Activated naive CD8-positive, alpha-beta T cell treated with anti-CD3 and anti-CD28 coated beads, Interleukin-2, amount 10 ng/mL, durations not matched to agents 7 days and 5 days (primary cell): ENCODE data around the gene APOLD1. TPM values are rescaled to one million over a fixed set of nuclear protein-coding genes. Genes with fewer than 3 reads are reported as not detected.

Source experiments
- ATAC-seq: fragments of 150-1000 bp; cut with Tn5 transposase; one replicate; pipeline ENCODE4 v1.10.0; 2021; ENCODE audit warnings: low read depth, moderate library complexity
- POLR2A ChIA-PET: fragments of 350-600 bp; sonication (Branson Sonifier 250); formaldehyde crosslinking; loops from one replicate; lab custom pipeline; 2021; ENCODE audit warnings: antibody characterized with exemption; lab: Charles Lee
- DNase-seq: peaks from one replicate; pipeline ENCODE4 v3.0.0; 2021
- H3K27ac Mint-ChIP-seq: one replicate; pipeline ENCODE4 v1.8.0; 2022; ENCODE audit warnings: mild to moderate bottlenecking, mixed read lengths
- H3K27me3 Mint-ChIP-seq: one replicate; pipeline ENCODE4 v1.8.0; 2022; ENCODE audit warnings: mild to moderate bottlenecking, moderate library complexity, mixed read lengths
- H3K36me3 Mint-ChIP-seq: one replicate; pipeline ENCODE4 v1.8.0; 2021; ENCODE audit warnings: mild to moderate bottlenecking, mixed read lengths
- H3K4me1 Mint-ChIP-seq: one replicate; pipeline ENCODE4 v1.8.0; 2021; ENCODE audit warnings: mixed read lengths
- H3K4me3 Mint-ChIP-seq: one replicate; pipeline ENCODE4 v1.8.0; 2022; ENCODE audit warnings: mild to moderate bottlenecking, moderate library complexity, mixed read lengths
- H3K9me3 Mint-ChIP-seq: one replicate; pipeline ENCODE4 v1.8.0; 2021; ENCODE audit warnings: mixed read lengths
- microRNA-seq: library from miRNA; unstranded; fragments of <30 nt; microRNA quantifications from one replicate; pipeline ENCODE4 v1.2.0, GENCODE V29; 2022
- total RNA-seq, 2 experiments: library from RNA; stranded (reverse); gene quantifications; one replicate each; pipeline ENCODE4 v1.2.3, GENCODE V29; 2021

The APOLD1 gene
- total RNA-seq, 2 experiments from 2014 or later, result 10.3 to 12.1 TPM

DNA sequence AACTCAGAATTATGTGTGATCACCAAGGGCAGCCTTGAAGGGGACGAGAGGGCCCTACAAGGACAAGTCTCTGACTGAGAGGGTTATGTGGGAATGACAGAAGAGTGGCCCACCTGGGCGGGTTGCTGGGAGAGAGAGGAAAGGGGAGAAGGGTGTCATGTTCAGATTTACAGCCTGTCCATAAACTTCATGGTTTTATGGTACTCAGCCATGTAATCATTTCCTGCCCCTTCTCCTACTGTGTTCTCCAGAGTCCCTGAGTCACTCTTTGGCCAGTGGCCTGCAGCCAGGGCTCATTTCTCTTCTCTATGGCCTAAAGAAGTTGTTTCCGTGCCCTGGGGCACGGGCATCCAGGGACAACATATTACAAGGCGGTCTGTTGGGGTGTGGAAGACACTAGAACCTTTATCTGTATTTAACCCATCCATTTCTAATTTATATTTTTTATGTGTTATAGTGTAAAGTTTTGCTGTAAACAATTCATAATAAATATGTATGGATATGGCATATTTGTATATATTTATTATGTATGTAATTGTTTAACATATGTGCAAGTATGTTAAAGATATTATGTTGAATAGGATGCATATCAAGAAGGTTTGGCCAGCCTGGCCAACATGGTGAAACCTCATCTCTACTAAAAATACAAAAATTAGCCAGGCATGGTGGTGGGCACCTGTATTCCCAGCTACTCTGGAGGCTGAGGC is 54.6 kb downstream of the APOLD1 start:
- no peaks in the 10 kb centered on the region for H3K9me3 Mint-ChIP-seq
- H3K4me1 Mint-ChIP-seq, result peaks cover 5% of the 10 kb centered on the region
- H3K36me3 Mint-ChIP-seq, result peaks cover 6% of the 10 kb centered on the region
- no peak overlapping the region for H3K27ac Mint-ChIP-seq
- POLR2A ChIA-PET, result no interaction called here
- ATAC-seq (no peak), DNase-seq (no peak)
- H3K27me3 Mint-ChIP-seq, result no peaks in the 10 kb centered on the region
- H3K4me3 Mint-ChIP-seq, result no peak overlapping the region

DNA sequence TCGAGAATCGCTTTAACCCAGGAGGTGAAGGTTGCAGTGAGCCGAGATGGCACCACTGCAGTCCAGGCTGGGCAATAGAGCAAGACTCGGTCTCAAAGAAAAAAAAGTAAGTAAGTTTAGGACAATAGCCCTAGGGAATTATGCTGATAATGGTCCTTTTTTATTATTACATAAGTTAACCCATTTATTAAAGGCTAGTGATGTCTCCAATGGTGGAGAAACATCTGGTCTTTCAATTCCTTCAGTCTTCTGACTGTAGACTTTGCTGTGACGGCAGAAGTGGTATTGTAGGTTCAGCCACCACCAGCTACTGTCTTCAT is 55.1 kb downstream of the APOLD1 start:
- DNase-seq (no peak), ATAC-seq (no peak)
- Mint-ChIP-seq H3K4me1 (peaks cover 5% of the 10 kb centered on the region), H3K27ac (no peak overlapping the region), H3K27me3 (no peaks in the 10 kb centered on the region), H3K9me3 (no peaks in the 10 kb centered on the region), H3K36me3 (peaks cover 6% of the 10 kb centered on the region), H3K4me3 (no peak overlapping the region)
- POLR2A ChIA-PET, result no interaction called here

Small RNA genes within 50 kb of the gene (microRNA-seq; reads per million reads assigned to microRNA genes)
- not detected for gene MIR613

Other genes starting within 250 kb of the APOLD1 start
- 10 to 100 TPM; 32.2 to 38.1 TPM for gene DUSP16, start 222.8 kb upstream of the APOLD1 start, total RNA-seq
- gene CREBL2, start 173.8 kb upstream of the APOLD1 start, total RNA-seq, result 10 to 100 TPM; 21.4 to 23.3 TPM
- gene GPR19, start 89.5 kb upstream of the APOLD1 start, total RNA-seq, result 1 to 10 TPM; 7.7 to 8.0 TPM
- gene CDKN1B, start 68.3 kb upstream of the APOLD1 start, total RNA-seq, result 100 to 1,000 TPM; 135 to 136 TPM
- gene DDX47, start 27.7 kb downstream of the APOLD1 start, total RNA-seq, result 10 to 100 TPM; 56.3 to 60.8 TPM
- not detected for gene GPRC5A, start 105.9 kb downstream of the APOLD1 start, total RNA-seq
- gene GPRC5D, start 166.5 kb downstream of the APOLD1 start, total RNA-seq, result not detected
- 10 to 100 TPM; 13.9 to 17.6 TPM for gene HEBP1, start 214.6 kb downstream of the APOLD1 start, total RNA-seq